IPS-20b (cell line): ENCODE results near the gene ATOSB.

Source experiments
- H3K27ac ChIP-seq: one replicate; pipeline ENCODE4 v1.5.1; 2013; ENCODE audit warnings: low read length
- H3K27me3 ChIP-seq: 2 replicates; pipeline ENCODE4 v1.6.1; 2013; ENCODE audit warnings: mild to moderate bottlenecking, low read length, inconsistent platforms; ENCODE audit not compliant: insufficient read depth
- H3K36me3 ChIP-seq: 2 replicates; pipeline ENCODE4 v1.6.1; 2013; ENCODE audit warnings: low read depth, mild to moderate bottlenecking, inconsistent platforms, low read length, moderate library complexity; ENCODE audit not compliant: insufficient read depth
- H3K4me1 ChIP-seq: 2 replicates; pipeline ENCODE4 v1.6.1; 2013; ENCODE audit warnings: mild to moderate bottlenecking, control low read depth, inconsistent platforms, low read length, moderate library complexity; ENCODE audit not compliant: insufficient read depth
- H3K4me3 ChIP-seq: 2 replicates; pipeline ENCODE4 v1.5.1; 2013; ENCODE audit warnings: mild to moderate bottlenecking, low read length, inconsistent platforms
- H3K9ac ChIP-seq: 2 replicates; pipeline ENCODE4 v1.6.1; 2013; ENCODE audit warnings: low read depth, mild to moderate bottlenecking, inconsistent platforms, low read length, moderate library complexity
- H3K9me3 ChIP-seq: 2 replicates; pipeline ENCODE4 v1.6.1; 2013; ENCODE audit warnings: mild to moderate bottlenecking, low read depth, low read length, inconsistent platforms; ENCODE audit not compliant: insufficient read depth

The ATOSB gene

DNA sequence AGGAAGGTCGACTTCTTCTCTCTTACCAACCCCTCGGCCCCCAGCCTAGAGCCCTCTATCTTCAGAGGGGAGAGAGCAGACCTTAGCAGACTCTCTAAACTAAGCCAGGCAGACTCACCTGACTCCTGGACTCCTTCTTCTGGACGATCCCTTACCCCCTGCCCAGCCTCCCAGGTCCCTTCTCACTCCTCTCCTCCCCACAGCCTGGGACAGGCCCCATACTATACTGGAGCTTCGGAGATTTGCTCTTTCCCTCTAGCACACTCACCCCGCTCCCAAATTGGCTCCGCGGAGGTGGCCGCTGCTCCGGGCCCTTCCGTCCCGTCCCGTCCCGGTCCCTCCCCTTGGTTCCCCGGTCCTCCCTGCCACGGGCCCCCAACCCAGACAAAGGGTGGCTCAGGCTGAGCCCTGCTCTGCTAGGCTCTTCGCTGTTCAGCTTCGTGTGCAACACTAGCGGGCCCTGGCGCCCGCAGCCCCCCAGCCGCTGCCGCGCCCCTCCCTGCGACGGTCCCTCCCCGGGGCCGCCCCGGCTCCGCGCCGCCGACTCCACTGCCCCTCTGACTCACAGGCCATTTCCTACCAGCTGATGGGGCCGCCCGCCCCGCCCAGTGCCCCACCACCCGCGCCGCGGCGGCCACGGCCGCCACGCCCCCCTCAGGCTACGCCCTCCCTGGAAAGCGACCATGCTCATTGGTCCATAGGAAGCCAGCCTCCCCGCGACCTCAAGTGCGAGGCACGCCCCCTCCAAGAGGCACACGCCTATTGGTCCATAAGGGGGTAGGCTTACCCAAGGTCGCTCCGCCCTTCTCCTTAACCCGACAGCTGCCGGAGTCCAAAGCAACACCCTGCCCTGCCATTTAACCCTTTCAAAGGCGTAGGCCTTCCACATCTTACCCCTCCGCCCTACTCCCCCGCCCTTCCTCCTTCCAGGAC lies 4.4 kb downstream of the ATOSB start:
- Histone ChIP-seq H3K9ac (peak overlapping the region; percentile 76; the same call in 1 of the 2 replicates), H3K27me3 (no peaks in the 10 kb centered on the region), H3K27ac (no peak overlapping the region), H3K4me1 (peaks cover 19% of the 10 kb centered on the region), H3K9me3 (no peaks in the 10 kb centered on the region), H3K4me3 (peak overlapping the region; percentile 86), H3K36me3 (no peaks in the 10 kb centered on the region; the same call in 1 of the 2 replicates)

GRCh38 chr9:35110327-35110761 lies 5.3 kb downstream of the ATOSB start:
- Histone ChIP-seq H3K27me3 (no peaks in the 10 kb centered on the region), H3K4me3 (peak overlapping the region; percentile 86), H3K36me3 (peaks cover 6% of the 10 kb centered on the region; the same call in 1 of the 2 replicates), H3K9ac (no peak overlapping the region), H3K4me1 (peaks cover 19% of the 10 kb centered on the region), H3K27ac (no peak overlapping the region), H3K9me3 (no peaks in the 10 kb centered on the region)

- H3K36me3 ChIP-seq: peaks cover 14% of the 10 kb centered on the region; the same call in 1 of the 2 replicates
- no peak overlapping the region for H3K9ac ChIP-seq
- H3K4me3 ChIP-seq: no peak overlapping the region
- no peak overlapping the region for H3K27ac ChIP-seq
- H3K4me1 ChIP-seq: peaks cover 12% of the 10 kb centered on the region
- H3K27me3 ChIP-seq: no peaks in the 10 kb centered on the region
- H3K9me3 ChIP-seq: no peaks in the 10 kb centered on the region
These were observed 6.6 kb downstream of the ATOSB start for GRCh38 chr9:35108946-35109575.

DNA sequence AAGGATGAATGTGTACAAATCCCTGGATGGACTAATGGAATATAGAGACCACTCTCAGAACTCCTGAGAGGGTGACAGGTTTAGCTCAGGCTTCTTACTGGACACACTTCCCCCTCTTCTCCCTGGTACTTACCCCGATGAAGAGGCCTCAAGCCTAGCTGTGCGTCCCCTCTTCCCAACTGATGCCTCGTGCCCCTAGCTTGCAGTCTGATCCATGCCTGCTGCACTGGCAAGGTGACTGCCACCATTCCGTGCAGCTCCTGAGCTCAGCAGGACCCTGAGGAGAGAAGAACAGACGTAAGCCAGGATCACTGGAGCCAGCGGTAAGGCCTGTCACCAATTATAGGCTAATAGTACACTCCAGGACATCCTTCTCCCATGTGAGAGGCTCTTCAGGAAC lies 7.2 kb downstream of the ATOSB start:
- no peaks in the 10 kb centered on the region for H3K9me3 ChIP-seq
- H3K27me3 ChIP-seq: no peaks in the 10 kb centered on the region
- no peak overlapping the region for H3K4me3 ChIP-seq
- no peak overlapping the region for H3K27ac ChIP-seq
- no peak overlapping the region for H3K9ac ChIP-seq
- H3K36me3 ChIP-seq: peaks cover 14% of the 10 kb centered on the region; the same call in 1 of the 2 replicates
- H3K4me1 ChIP-seq: peaks cover 15% of the 10 kb centered on the region

GRCh38 chr9:35107297-35108290 lies 8.1 kb downstream of the ATOSB start:
- Histone ChIP-seq H3K27me3 (no peaks in the 10 kb centered on the region), H3K9ac (no peak overlapping the region), H3K4me3 (no peak overlapping the region), H3K36me3 (peaks cover 14% of the 10 kb centered on the region; the same call in 1 of the 2 replicates), H3K27ac (no peak overlapping the region), H3K4me1 (peaks cover 15% of the 10 kb centered on the region), H3K9me3 (no peaks in the 10 kb centered on the region)

- no peak overlapping the region for H3K27ac ChIP-seq
These were observed 9.3 kb downstream of the ATOSB start for GRCh38 chr9:35106343-35106730.

GRCh38 chr9:35105571-35106342 lies 9.9 kb downstream of the ATOSB start:
- Histone ChIP-seq H3K9me3 (no peaks in the 10 kb centered on the region), H3K4me3 (no peak overlapping the region), H3K36me3 (peaks cover 24% of the 10 kb centered on the region), H3K27me3 (no peaks in the 10 kb centered on the region), H3K9ac (no peak overlapping the region), H3K4me1 (peaks cover 10% of the 10 kb centered on the region), H3K27ac (no peak overlapping the region)

More at GRCh38 chr9:35106343-35106730, 9.3 kb downstream of the ATOSB start:
- no peaks in the 10 kb centered on the region for H3K27me3 ChIP-seq
- no peak overlapping the region for H3K9ac ChIP-seq
- H3K4me3 ChIP-seq: no peak overlapping the region
- H3K9me3 ChIP-seq: no peaks in the 10 kb centered on the region
- peaks cover 18% of the 10 kb centered on the region; the same call in 1 of the 2 replicates for H3K36me3 ChIP-seq
- H3K4me1 ChIP-seq: peaks cover 12% of the 10 kb centered on the region

- H3K27me3 ChIP-seq: no peaks in the 10 kb centered on the region
- H3K4me3 ChIP-seq: no peak overlapping the region
- H3K4me1 ChIP-seq: peaks cover 9% of the 10 kb centered on the region; the same call in 1 of the 2 replicates
- no peaks in the 10 kb centered on the region for H3K9me3 ChIP-seq
- H3K36me3 ChIP-seq: peaks cover 30% of the 10 kb centered on the region
- H3K9ac ChIP-seq: no peak overlapping the region
- H3K27ac ChIP-seq: no peak overlapping the region
These were observed 10.5 kb downstream of the ATOSB start for GRCh38 chr9:35105126-35105525.

GRCh38 chr9:35104586-35104985 lies 11.1 kb downstream of the ATOSB start:
- H3K27me3 ChIP-seq: no peaks in the 10 kb centered on the region
- H3K36me3 ChIP-seq: peaks cover 36% of the 10 kb centered on the region

GRCh38 chr9:35103660-35104191 lies 11.9 kb downstream of the ATOSB start:
- Histone ChIP-seq H3K9ac (peak overlapping the region; percentile 95; the same call in 1 of the 2 replicates), H3K4me1 (peaks cover 9% of the 10 kb centered on the region; the same call in 1 of the 2 replicates), H3K4me3 (peak overlapping the region; percentile 85), H3K27ac (peak overlapping the region; percentile 44), H3K27me3 (no peaks in the 10 kb centered on the region), H3K9me3 (no peaks in the 10 kb centered on the region), H3K36me3 (peaks cover 41% of the 10 kb centered on the region)

More at GRCh38 chr9:35104586-35104985, 11.1 kb downstream of the ATOSB start:
- no peaks in the 10 kb centered on the region for H3K9me3 ChIP-seq
- H3K4me3 ChIP-seq: no peak overlapping the region
- H3K27ac ChIP-seq: no peak overlapping the region
- peak overlapping the region; percentile 95; the same call in 1 of the 2 replicates for H3K9ac ChIP-seq
- peaks cover 9% of the 10 kb centered on the region; the same call in 1 of the 2 replicates for H3K4me1 ChIP-seq
